Left lung (tissue), 10 donors: Measurements from ENCODE around the gene STAB2. TPM values are rescaled to one million over a fixed set of nuclear protein-coding genes. Genes with fewer than 3 reads are reported as not detected.
A peak's percentile ranks its signal among the peaks of the same experiment; 100 is the strongest.

Experiments
- ATAC-seq: fragments of 200-7000 bp; cut with Tn5 transposase; one replicate; pipeline ENCODE4 v1.9.1; 2020; ENCODE audit warnings: moderate library complexity
- DNase-seq, 4 donors: peaks; one replicate each; pipeline ENCODE4 v3.0.0-alpha.2; 2013 to 2020
- H3K27ac ChIP-seq, 2 donors: fragments of 200-600 bp; sonication (generic) in 1 of 2; one replicate each; pipeline versions ENCODE4 v1.5.0 to v1.8.0; 2020 to 2021
- H3K27me3 ChIP-seq, 2 donors: fragments of 200-600 bp; sonication (generic) in 1 of 2; one replicate each; pipeline versions ENCODE4 v1.5.0 to v1.8.0; 2020 to 2021
- H3K36me3 ChIP-seq, 2 donors: fragments of 200-600 bp; sonication (generic) in 1 of 2; one replicate each; pipeline versions ENCODE4 v1.5.0 to v1.8.0; 2020 to 2021
- H3K4me1 ChIP-seq, 2 donors: fragments of 200-600 bp; one replicate each; pipeline ENCODE4 v1.8.0; 2021
- H3K4me3 ChIP-seq, 2 donors: fragments of 200-600 bp; sonication (generic) in 1 of 2; one replicate each; pipeline versions ENCODE4 v1.5.0 to v1.8.0; 2020 to 2021; ENCODE audit warnings: mild to moderate bottlenecking in 1 of 2
- H3K9me3 ChIP-seq, 2 donors: fragments of 200-600 bp; sonication (generic) in 1 of 2; one replicate each; pipeline versions ENCODE4 v1.5.0 to v1.8.0; 2020 to 2021
- CTCF ChIP-seq, 2 donors: fragments of 200-600 bp; sonication (generic) in 1 of 2; IDR thresholded peaks; one replicate each; pipeline versions ENCODE4 v1.5.0 to v1.8.0; 2021; ENCODE audit warnings: antibody characterized with exemption in 2 of 2
- intact Hi-C, 2 donors: fragments of 100-400 bp; cut with DNase I; formaldehyde crosslinking; loops; one replicate each; pipeline versions ENCODE4 v1.11.2 to v1.14.2; 2022
- polyA plus RNA-seq, 6 donors: library from polyadenylated mRNA; unstranded; fragments of 120-200 nt; gene quantifications; one replicate each; pipeline ENCODE4 v1.2.1, GENCODE V29; 2013; ENCODE audit not compliant: insufficient read length in 6 of 6
- total RNA-seq, 2 donors: library from RNA; stranded (reverse); fragmentation: NEBNext Ultra II Directional; extraction: Animal tissue kit (Norgen Biotek cat#: 25700); gene quantifications; one replicate each; pipeline ENCODE4 v1.2.1, GENCODE V29; 2021
- donor health status: DM: no; HTN: yes; CAD: no.
- donor health status: DM: no; HTN: no; CAD: no.

STAB2 gene
- total and polyA plus RNA-seq, 8 donors: 1.3 to 41.9 (median 31.5) TPM

GRCh38 chr12:103656291-103656690, 69.2 kb downstream of the STAB2 start:
- no peaks in the 10 kb centered on the region for H3K9me3 ChIP-seq
- no peak overlapping the region for H3K27ac ChIP-seq
- no peaks in the 10 kb centered on the region for H3K4me1 ChIP-seq
- TF ChIP-seq CTCF (IDR thresholded peaks at IDR 0.05): no peak
- intact Hi-C loops: no loop called here
- peaks cover 0 to 17% of the 10 kb centered on the region in 2 donors for H3K27me3 ChIP-seq
- DNase-seq: no peak
- no peaks in the 10 kb centered on the region for H3K36me3 ChIP-seq
- no peak overlapping the region for H3K4me3 ChIP-seq
- no peak for ATAC-seq

GRCh38 chr12:103657331-103657730, 70.3 kb downstream of the STAB2 start:
- Histone ChIP-seq H3K36me3 (no peaks in the 10 kb centered on the region), H3K4me3 (no peak overlapping the region), H3K4me1 (no peaks in the 10 kb centered on the region), H3K27me3 (peaks cover 0 to 17% of the 10 kb centered on the region in 2 donors), H3K27ac (no peak overlapping the region), H3K9me3 (no peaks in the 10 kb centered on the region)
- no peak for DNase-seq
- intact Hi-C loops: no loop called here
- ATAC-seq: peak; percentile 57
- TF ChIP-seq CTCF (IDR thresholded peaks at IDR 0.05): no peak

GRCh38 chr12:103664626-103665025, 77.6 kb downstream of the STAB2 start:
- no peak for TF ChIP-seq CTCF (IDR thresholded peaks at IDR 0.05)
- H3K36me3 ChIP-seq: no peaks in the 10 kb centered on the region
- no peaks in the 10 kb centered on the region for H3K4me1 ChIP-seq
- H3K9me3 ChIP-seq: no peaks in the 10 kb centered on the region
- peaks cover 0 to 13% of the 10 kb centered on the region in 2 donors for H3K27me3 ChIP-seq
- DNase-seq (no peak), ATAC-seq (no peak)
- no peak overlapping the region for H3K4me3 ChIP-seq
- intact Hi-C loops: no loop called here
- H3K27ac ChIP-seq: no peak overlapping the region

GRCh38 chr12:103665971-103666370, 78.9 kb downstream of the STAB2 start:
- H3K4me1 ChIP-seq: no peaks in the 10 kb centered on the region
- H3K4me3 ChIP-seq: no peak overlapping the region
- no peaks in the 10 kb centered on the region for H3K36me3 ChIP-seq
- H3K27me3 ChIP-seq: peaks cover 0 to 7% of the 10 kb centered on the region in 2 donors
- no peak for DNase-seq
- intact Hi-C loops: no loop called here
- ATAC-seq: no peak
- H3K9me3 ChIP-seq: no peaks in the 10 kb centered on the region
- no peak for TF ChIP-seq CTCF (IDR thresholded peaks at IDR 0.05)
- no peak overlapping the region for H3K27ac ChIP-seq

- intact Hi-C loops: no loop called here
- no peak overlapping the region for H3K4me3 ChIP-seq
- no peak overlapping the region for H3K27ac ChIP-seq
- DNase-seq (no peak), ATAC-seq (no peak)
- H3K4me1 ChIP-seq: no peaks in the 10 kb centered on the region
- TF ChIP-seq CTCF (IDR thresholded peaks at IDR 0.05): no peak
- no peaks in the 10 kb centered on the region for H3K36me3 ChIP-seq
- H3K27me3 ChIP-seq: peaks cover 0 to 7% of the 10 kb centered on the region in 2 donors
- no peaks in the 10 kb centered on the region for H3K9me3 ChIP-seq
Observed at GRCh38 chr12:103667125-103667524, 80.1 kb downstream of the STAB2 start.
